Ishikawa (cell line): Measurements from ENCODE around the gene SDK2.
A peak's percentile ranks its signal among the peaks of the same experiment; 100 is the strongest.

Experiments used
- CEBPB ChIP-seq: IDR thresholded peaks from 2 replicates; pipeline ENCODE4 v1.6.1; 2012
- CREB1 ChIP-seq: IDR thresholded peaks from 2 replicates; pipeline ENCODE4 v1.6.1; 2012; ENCODE audit warnings: low read depth
- EGR1 ChIP-seq: IDR thresholded peaks from 2 replicates; pipeline ENCODE4 v1.6.1; 2012
- EP300 ChIP-seq: IDR thresholded peaks from 2 replicates; pipeline ENCODE4 v1.6.1; 2012; ENCODE audit warnings: borderline replicate concordance
- FOXM1 ChIP-seq: IDR thresholded peaks from 2 replicates; pipeline ENCODE4 v1.6.1; 2012; ENCODE audit warnings: low read depth, borderline replicate concordance
- MAX ChIP-seq: IDR thresholded peaks from 2 replicates; pipeline ENCODE4 v1.6.1; 2012
- NFIC ChIP-seq: IDR thresholded peaks from 2 replicates; pipeline ENCODE4 v1.6.1; 2012
- RAD21 ChIP-seq: IDR thresholded peaks from 2 replicates; pipeline ENCODE4 v1.6.1; 2012; ENCODE audit warnings: low read depth
- REST ChIP-seq: IDR thresholded peaks from 2 replicates; pipeline ENCODE4 v1.6.1; 2012; ENCODE audit warnings: low read depth, mild to moderate bottlenecking
- TAF1 ChIP-seq: IDR thresholded peaks from 2 replicates; pipeline ENCODE4 v1.6.1; 2012; ENCODE audit warnings: low read depth, mild to moderate bottlenecking
- TCF12 ChIP-seq: IDR thresholded peaks from 2 replicates; pipeline ENCODE4 v1.6.1; 2012; ENCODE audit warnings: low read depth
- TEAD4 ChIP-seq: IDR thresholded peaks from 2 replicates; pipeline ENCODE4 v1.6.1; 2012
- USF1 ChIP-seq: IDR thresholded peaks from 2 replicates; pipeline ENCODE4 v1.6.1; 2012
- YY1 ChIP-seq: IDR thresholded peaks from 2 replicates; pipeline ENCODE4 v1.6.1; 2012; ENCODE audit warnings: low read depth
- ZBTB7A ChIP-seq: IDR thresholded peaks from 2 replicates; pipeline ENCODE4 v1.6.1; 2012; ENCODE audit warnings: low read depth

Gene SDK2

DNA sequence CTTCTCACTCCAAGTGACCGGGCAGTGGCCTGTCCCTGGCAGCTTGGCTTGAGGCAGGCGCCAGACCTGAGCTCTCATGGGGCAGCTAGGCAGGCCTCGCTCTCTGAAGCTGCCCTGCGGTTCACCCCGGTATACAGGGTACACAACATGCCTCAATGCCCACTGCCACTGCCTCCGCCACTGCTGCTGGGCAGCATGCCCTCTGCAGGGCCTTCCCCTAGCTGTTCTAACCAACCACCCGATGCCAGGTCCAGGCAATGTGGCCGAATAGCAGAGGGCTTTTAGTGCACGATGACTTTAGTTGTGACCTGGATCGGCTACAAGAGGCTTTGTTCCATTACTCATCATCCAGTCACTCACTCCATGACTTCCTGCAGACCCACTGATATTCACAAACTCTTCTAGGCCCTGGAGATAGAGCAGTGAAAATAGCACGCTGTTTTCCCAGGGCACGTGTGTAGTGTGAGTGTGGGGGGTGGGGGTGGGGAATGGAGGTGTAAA is 352.2 kb downstream of the SDK2 start:
- TF ChIP-seq YY1, result no peak
- no peak for TF ChIP-seq EGR1
- peak; percentile 47; the same call in 1 of the 2 replicates for TF ChIP-seq MAX

DNA sequence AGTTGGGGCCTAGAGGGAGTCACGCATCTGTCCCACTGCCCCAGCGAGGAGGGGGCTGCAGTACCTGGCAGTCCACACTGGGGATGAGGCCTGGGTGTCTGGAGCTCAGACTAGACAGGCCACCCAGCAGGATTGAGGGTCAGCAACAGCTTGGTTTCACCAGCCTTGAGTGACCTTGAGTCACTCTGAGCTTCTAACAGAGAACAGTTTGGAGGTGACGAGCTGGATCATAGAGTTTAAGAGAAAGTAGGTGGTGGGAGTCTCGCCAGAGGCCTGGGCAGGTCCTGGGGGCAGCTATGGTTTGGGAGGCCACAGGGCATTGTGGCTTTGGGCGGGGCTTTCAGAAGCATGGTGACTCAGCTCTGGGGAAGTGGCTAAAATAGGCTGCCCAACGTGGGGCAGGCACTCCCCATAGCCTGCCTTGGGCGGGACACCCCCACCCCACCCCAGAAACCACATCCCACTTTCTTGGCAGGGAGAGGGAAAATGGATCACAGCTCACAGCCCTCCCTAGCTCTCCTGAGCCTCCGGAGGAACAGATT is 352.9 kb downstream of the SDK2 start:
- TF ChIP-seq YY1, result no peak
- TF ChIP-seq RAD21, result no peak
- TF ChIP-seq USF1, result no peak
- TF ChIP-seq EP300, result no peak; the same call in 1 of the 2 replicates
- TF ChIP-seq FOXM1, result no peak

- TF ChIP-seq CEBPB (0 out of 2 replicates have a peak, but pooled peaks have one; percentile 31), YY1 (no peak)
Measured at GRCh38 chr17:73290399-73291259, 353.6 kb downstream of the SDK2 start.

DNA sequence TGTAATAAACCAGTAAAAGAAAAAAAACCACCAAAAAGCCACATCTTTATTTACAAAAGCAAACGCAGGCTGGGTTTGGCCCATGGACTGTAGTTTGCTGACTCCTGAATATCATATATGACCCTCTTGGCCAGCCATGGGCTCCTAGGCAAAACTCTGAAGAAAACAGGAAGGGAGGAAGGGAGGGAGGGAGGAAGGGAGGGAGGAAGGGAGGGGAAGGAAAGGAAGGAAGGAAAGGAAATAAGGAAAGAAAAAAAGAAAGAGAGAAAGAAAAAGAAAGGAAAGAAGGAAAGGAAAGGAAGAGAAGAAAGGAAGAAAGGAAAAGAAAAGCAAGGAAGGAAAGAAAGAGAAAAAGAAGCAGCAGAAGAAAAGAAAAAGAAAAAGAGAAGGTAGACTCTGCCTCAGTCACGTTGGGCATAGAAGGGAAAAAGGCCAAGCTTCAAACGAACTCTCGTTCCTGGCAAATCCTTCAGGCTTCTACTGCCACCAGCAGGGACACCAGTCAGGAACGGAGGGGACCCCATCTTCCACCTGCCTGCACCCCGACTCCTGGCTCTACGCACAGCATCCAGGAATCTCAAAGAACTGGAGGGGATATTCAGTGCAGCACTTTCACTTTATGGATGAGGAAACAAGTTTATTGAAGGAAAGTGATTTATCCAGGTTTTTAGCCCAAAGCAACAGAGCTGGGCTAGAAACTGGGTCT is 354.5 kb downstream of the SDK2 start:
- TF ChIP-seq EGR1 (no peak), YY1 (no peak), FOXM1 (no peak), TCF12 (no peak), EP300 (no peak), REST (no peak), CREB1 (no peak), TEAD4 (no peak), USF1 (no peak), TAF1 (no peak), NFIC (no peak), RAD21 (no peak), ZBTB7A (no peak), CEBPB (no peak), MAX (no peak)

GRCh38 chr17:73288534-73289302 is 355.5 kb downstream of the SDK2 start:
- no peak for TF ChIP-seq YY1
- no peak for TF ChIP-seq USF1
- TF ChIP-seq TCF12, result no peak
- no peak for TF ChIP-seq TEAD4
- TF ChIP-seq NFIC, result no peak
- TF ChIP-seq EGR1, result no peak
- no peak for TF ChIP-seq RAD21
- no peak for TF ChIP-seq MAX
- no peak for TF ChIP-seq CEBPB
- no peak for TF ChIP-seq CREB1
- TF ChIP-seq TAF1, result no peak

- TF ChIP-seq RAD21, result no peak
- peak; percentile 85 for TF ChIP-seq EGR1
Measured at GRCh38 chr17:73286863-73287296, 357.4 kb downstream of the SDK2 start.
